Adrenal gland (tissue), 5 donors: Measurements from ENCODE around the gene TACC2.

Experiments used
- CTCF ChIP-seq, 6 experiments: fragments of 450-650 bp in 4 of 6; fragments of 200-600 bp in 2 of 6; sonication (generic) in 1 of 6; IDR thresholded peaks; 1 replicate in 5 of 6; 2 replicates in 1 of 6; pipeline versions ENCODE4 v1.5.1 to v1.8.0; 2016 to 2021; ENCODE audit warnings: antibody characterized with exemption in 6 of 6, mild to moderate bottlenecking in 2 of 6, moderate library complexity in 1 of 6
- POLR2A ChIP-seq, 2 donors: fragments of 450-650 bp; IDR thresholded peaks; one replicate each; pipeline ENCODE4 v1.6.1; 2017; ENCODE audit warnings: antibody characterized with exemption in 2 of 2, mild to moderate bottlenecking in 2 of 2, moderate library complexity in 1 of 2
- donor health status: DM: no; HTN: no; CAD: no.

- TF ChIP-seq CTCF (IDR thresholded peaks at IDR 0.05) (no peak), POLR2A (IDR thresholded peaks at IDR 0.05) (no peak)
Measured at GRCh38 chr10:122216047-122216446, 227.1 kb downstream of the TACC2 start.
